A549 (cell line): ENCODE data around the gene EEFSEC. TPM values are rescaled to one million over a fixed set of nuclear protein-coding genes. Genes with fewer than 3 reads are reported as not detected.

ENCODE experiments used
- ATAC-seq, 2 experiments: fragments of 200-7000 bp in 1 of 2; fragments of >200 bp in 1 of 2; cut with Nextera tagmentation in 1 of 2; cut with Tn5 transposase in 1 of 2; 3 replicates each; pipeline versions ENCODE4 v1.8.0 to v1.9.1; 2018 to 2020; ENCODE audit warnings: mild to moderate bottlenecking in 1 of 2, moderate library complexity in 1 of 2
- CTCF ChIA-PET: fragments of 300-600 bp; sonication (Branson Sonifier 250); formaldehyde crosslinking; extraction: SDS; loops from one replicate; lab custom pipeline; 2021; ENCODE audit warnings: antibody characterized with exemption, inconsistent platforms; lab: Yijun Ruan, JAX
- POLR2A ChIA-PET: fragments of 350-600 bp; formaldehyde crosslinking; extraction: SDS; loops from one replicate; lab custom pipeline; 2021; ENCODE audit warnings: antibody characterized with exemption, inconsistent platforms; lab: Yijun Ruan, JAX
- DNase-seq, 2 experiments: peaks; one replicate each; pipeline versions ENCODE4 v3.0.0 to v3.0.0-alpha.2; 2011 to 2016; ENCODE audit warnings: low read depth in 1 of 2, low spot score in 1 of 2
- FAIRE-seq: peaks from 2 replicates; lab custom pipeline; 2011; peaks lifted over from hg19 to GRCh38; lab: Jason Lieb, UNC
- H3K27ac ChIP-seq, 2 experiments: fragments of >200 bp; sonication (Bioruptor Twin); formaldehyde crosslinking; 3 replicates each; pipeline ENCODE4 v1.5.1; 2016 to 2017
- H3K4me1 ChIP-seq: fragments of >200 bp; sonication (Bioruptor Twin); formaldehyde crosslinking; 3 replicates; pipeline ENCODE4 v1.6.1; 2016
- H3K4me2 ChIP-seq: fragments of >200 bp; sonication (Bioruptor Twin); formaldehyde crosslinking; 3 replicates; pipeline ENCODE4 v1.6.1; 2016
- H3K4me3 ChIP-seq: fragments of >200 bp; sonication (Bioruptor Twin); formaldehyde crosslinking; 3 replicates; pipeline ENCODE4 v1.5.1; 2016
- H3K9me3 ChIP-seq: fragments of >200 bp; sonication (Bioruptor Twin); formaldehyde crosslinking; 3 replicates; pipeline ENCODE4 v1.6.1; 2016
- CBX8 ChIP-seq: fragments of 200-600 bp; sonication (generic); IDR thresholded peaks from 2 replicates; pipeline ENCODE4 v1.6.1; 2016
- GATA3 ChIP-seq: IDR thresholded peaks from 2 replicates; pipeline ENCODE4 v1.6.1; 2012; ENCODE audit warnings: borderline replicate concordance
- HDAC2 ChIP-seq: fragments of 200-600 bp; sonication (generic); IDR thresholded peaks from 2 replicates; pipeline ENCODE4 v1.6.1; 2016
- HOXA7 ChIP-seq: fragments of 250-450 bp; sonication (Bioruptor Pico); IDR thresholded peaks from 2 replicates; pipeline ENCODE4 v1.5.0; 2020; ENCODE audit warnings: mild to moderate bottlenecking, moderate library complexity
- HOXB13 ChIP-seq: fragments of 250-450 bp; sonication (Bioruptor Pico); IDR thresholded peaks from 2 replicates; pipeline ENCODE4 v1.5.0; 2020; ENCODE audit warnings: low read depth, mild to moderate bottlenecking, moderate library complexity
- HOXB5 ChIP-seq: fragments of 250-450 bp; sonication (Bioruptor Pico); IDR thresholded peaks from 2 replicates; pipeline ENCODE4 v1.5.0; 2020; ENCODE audit warnings: mild to moderate bottlenecking, moderate library complexity
- JUNB ChIP-seq: fragments of >200 bp; sonication (Bioruptor Twin); formaldehyde crosslinking; IDR thresholded peaks from 2 replicates; pipeline ENCODE4 v1.6.1; 2016
- KDM1A ChIP-seq: fragments of 200-600 bp; sonication (generic); IDR thresholded peaks from 2 replicates; pipeline ENCODE4 v1.6.1; 2016; ENCODE audit warnings: low read depth, mild to moderate bottlenecking
- MAFK ChIP-seq: fragments of 450-650 bp; IDR thresholded peaks from 2 replicates; pipeline ENCODE4 v1.6.1; 2014; ENCODE audit not compliant: partially characterized antibody
- MAZ ChIP-seq: fragments of 150-350 bp; IDR thresholded peaks from 2 replicates; pipeline ENCODE4 v1.6.1; 2014; ENCODE audit warnings: antibody characterized with exemption, low read depth, low read length, borderline replicate concordance
- NFE2L2 ChIP-seq: fragments of 150-350 bp; conservative IDR thresholded peaks from 2 replicates; pipeline ENCODE4 v1.6.1; 2014; ENCODE audit warnings: low read length
- NPAS2 ChIP-seq: fragments of 250-450 bp; sonication (Bioruptor Pico); IDR thresholded peaks from 2 replicates; pipeline ENCODE4 v1.8.0; 2022; ENCODE audit warnings: mild to moderate bottlenecking, moderate library complexity, borderline replicate concordance
- POLR2AphosphoS2 ChIP-seq: conservative IDR thresholded peaks from 2 replicates; pipeline ENCODE4 v1.6.1; 2012; ENCODE audit warnings: low read length, improper control_type of control experiment, inconsistent platforms
- RAD21 ChIP-seq, 2 experiments: fragments of >200 bp in 1 of 2; sonication (Bioruptor Twin) in 1 of 2; formaldehyde crosslinking in 1 of 2; IDR thresholded peaks in 1 of 2; conservative IDR thresholded peaks in 1 of 2; 2 replicates in 1 of 2; 3 replicates in 1 of 2; pipeline ENCODE4 v1.6.1; 2012 to 2018; ENCODE audit warnings: inconsistent platforms in 1 of 2
- RFX5 ChIP-seq: fragments of 450-650 bp; IDR thresholded peaks from 2 replicates; pipeline ENCODE4 v1.7.1; 2014; ENCODE audit warnings: antibody characterized with exemption, mild to moderate bottlenecking, moderate library complexity
- RNF2 ChIP-seq: fragments of 200-600 bp; sonication (generic); IDR thresholded peaks from 2 replicates; pipeline ENCODE4 v1.6.1; 2016; ENCODE audit warnings: low read depth, mild to moderate bottlenecking, antibody characterized with exemption, moderate library complexity, borderline replicate concordance
- SREBF2 ChIP-seq: fragments of 450-650 bp; IDR thresholded peaks from 2 replicates; pipeline ENCODE4 v1.6.1; 2014; ENCODE audit warnings: mild to moderate bottlenecking, moderate library complexity
- TP53 ChIP-seq: fragments of 250-450 bp; sonication (Bioruptor Pico); IDR thresholded peaks from 2 replicates; pipeline ENCODE4 v1.5.0; 2021; ENCODE audit warnings: mild to moderate bottlenecking, moderate library complexity
- ZC3H11A ChIP-seq: fragments of 450-650 bp; IDR thresholded peaks from 2 replicates; pipeline ENCODE4 v1.6.1; 2014; ENCODE audit warnings: antibody characterized with exemption, mild to moderate bottlenecking
- WGBS: methylation state at CpG from one replicate; pipeline ENCODE4 v1.1.6; 2017; ENCODE audit errors: missing lambda C conversion rate; 5-methylcytosine and 5-hydroxymethylcytosine counted together
- polyA plus RNA-seq, 4 experiments: library from polyadenylated mRNA; depleted of rRNA in 3 of 4; stranded (reverse); fragments of >200 nt; fragmentation: RNase III in 1 of 4; extraction: RNeasy Plus Mini Kit Qiagen cat#74134 plus additional on column Dnase treatment in 1 of 4; gene quantifications; 2 replicates in 3 of 4; 3 replicates in 1 of 4; pipeline ENCODE4 v1.2.3, GENCODE V29; 2011 to 2017
- TF ChIP-seq, protein P1 (sequence below): fragments of 250-450 bp; sonication (Bioruptor Pico); IDR thresholded peaks from 2 replicates; pipeline ENCODE4 v1.5.0; 2020; ENCODE audit warnings: low read depth, mild to moderate bottlenecking, moderate library complexity
- TF ChIP-seq, protein P2 (sequence below): fragments of 450-650 bp; IDR thresholded peaks from 2 replicates; pipeline ENCODE4 v1.6.1; 2014; ENCODE audit warnings: antibody characterized with exemption
- TF ChIP-seq, protein P3 (sequence below): IDR thresholded peaks from 2 replicates; pipeline ENCODE4 v1.6.1; 2012
- TF ChIP-seq, protein P4 (sequence below): fragments of 200-600 bp; sonication (generic); IDR thresholded peaks from 2 replicates; pipeline ENCODE4 v1.6.1; 2016; ENCODE audit warnings: antibody characterized with exemption, mild to moderate bottlenecking, moderate library complexity

Gene EEFSEC
- polyA plus RNA-seq, 2 of the 4 experiments (the other 2 are of a cell fraction) = 6.9 to 7.3 TPM

DNA sequence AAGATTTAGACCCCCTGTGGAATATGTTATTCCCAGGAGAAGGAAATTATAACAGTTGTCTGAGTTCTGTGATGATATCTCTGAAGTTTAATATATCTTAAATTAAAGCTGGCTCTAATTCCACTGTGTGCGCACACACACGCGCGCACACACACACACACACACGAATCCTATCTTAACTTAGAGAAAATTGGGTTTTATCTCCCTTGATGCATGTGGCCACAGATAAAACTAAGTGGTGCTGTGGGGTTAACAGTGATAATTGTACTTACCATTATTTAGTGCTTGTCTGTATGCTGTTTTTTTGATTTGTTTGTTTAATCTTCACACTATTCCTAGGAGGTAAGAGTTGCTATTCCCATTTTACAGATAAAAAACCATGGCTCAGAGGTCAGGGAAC lies 7.4 kb downstream of the EEFSEC start:
- H3K4me2 ChIP-seq = no peak overlapping the region
- CTCF ChIA-PET = no interaction called here
- H3K27ac ChIP-seq = no peak overlapping the region
- TF ChIP-seq ZC3H11A = no peak
- TF ChIP-seq CBX8 = no peak
- no peak for TF ChIP-seq GATA3
- no peak for TF ChIP-seq SREBF2
- TF ChIP-seq MAZ = no peak
- no peak for TF ChIP-seq HOXA7 (CRISPR knock-in tag)
- TF ChIP-seq, protein P1, sequence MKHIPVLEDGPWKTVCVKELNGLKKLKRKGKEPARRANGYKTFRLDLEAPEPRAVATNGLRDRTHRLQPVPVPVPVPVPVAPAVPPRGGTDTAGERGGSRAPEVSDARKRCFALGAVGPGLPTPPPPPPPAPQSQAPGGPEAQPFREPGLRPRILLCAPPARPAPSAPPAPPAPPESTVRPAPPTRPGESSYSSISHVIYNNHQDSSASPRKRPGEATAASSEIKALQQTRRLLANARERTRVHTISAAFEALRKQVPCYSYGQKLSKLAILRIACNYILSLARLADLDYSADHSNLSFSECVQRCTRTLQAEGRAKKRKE (CRISPR knock-in tag) = no peak
- no peak for TF ChIP-seq NFE2L2
- TF ChIP-seq RAD21 (conservative IDR thresholded peaks at IDR 0.05 in 1 of 2, IDR thresholded peaks at IDR 0.05 in 1 of 2) = no peak
- no peak for TF ChIP-seq RNF2
- H3K4me3 ChIP-seq = no peak overlapping the region
- no peaks in the 10 kb centered on the region for H3K9me3 ChIP-seq
- DNase-seq (no peak), ATAC-seq (no peak), FAIRE-seq (no peak)
- no peaks in the 10 kb centered on the region for H3K4me1 ChIP-seq
- 88% methylated on average over 5 of the region's 5 CpGs for WGBS
- POLR2A ChIA-PET = no interaction called here

DNA sequence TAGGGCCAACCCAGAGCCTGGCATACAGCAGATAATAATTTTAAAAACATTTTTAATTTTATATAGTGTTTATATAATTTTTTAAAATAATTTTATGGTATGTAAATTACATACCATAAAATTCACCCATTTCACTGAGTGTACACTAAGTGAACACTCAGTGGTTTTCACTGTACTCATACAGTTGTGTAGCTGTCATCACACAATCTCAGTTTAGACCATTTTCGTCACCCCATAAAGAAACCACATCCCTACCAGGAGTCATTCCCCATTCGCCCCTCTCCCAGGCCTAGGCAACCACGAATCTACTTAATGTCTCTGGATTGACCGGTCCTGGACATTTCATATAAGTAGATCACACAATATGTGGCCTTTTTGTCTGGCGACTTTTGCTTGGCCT lies 10.2 kb downstream of the EEFSEC start:
- DNase-seq = no peak
- H3K4me2 ChIP-seq = no peak overlapping the region
- no peaks in the 10 kb centered on the region for H3K9me3 ChIP-seq
- CTCF ChIA-PET = no interaction called here
- H3K4me1 ChIP-seq = no peaks in the 10 kb centered on the region
- TF ChIP-seq HOXA7 (CRISPR knock-in tag) = no peak
- H3K27ac ChIP-seq = no peak overlapping the region
- no peak for FAIRE-seq
- POLR2A ChIA-PET = no interaction called here
- ATAC-seq = no peak
- H3K4me3 ChIP-seq = no peak overlapping the region
- 89% methylated on average over 5 of the region's 5 CpGs for WGBS

DNA sequence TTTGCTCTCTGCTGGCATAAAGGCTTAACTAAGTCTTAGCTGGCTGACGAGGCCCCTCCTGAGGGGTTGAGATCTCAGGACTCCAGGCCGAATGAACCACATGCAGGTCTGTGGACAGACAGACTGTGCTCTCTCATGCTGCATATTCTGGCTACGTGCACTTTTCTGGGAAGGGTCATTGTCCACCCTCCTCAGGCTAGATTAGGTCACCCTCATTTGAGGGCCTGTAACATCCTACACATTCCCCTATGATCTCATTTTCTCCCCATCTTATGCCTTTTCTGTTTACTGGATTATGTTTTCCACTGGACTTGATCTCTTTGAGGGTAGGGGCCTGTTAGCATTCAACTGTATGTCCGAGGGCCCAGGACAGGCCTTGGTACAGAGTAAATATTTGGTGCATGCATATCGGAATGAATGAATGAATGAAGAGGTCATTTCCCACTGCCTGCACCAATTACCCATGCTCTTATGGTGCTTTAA lies 13.7 kb downstream of the EEFSEC start:
- Histone ChIP-seq H3K4me1 (no peaks in the 10 kb centered on the region; the same call in 2 of the 3 replicates), H3K4me2 (no peak overlapping the region), H3K27ac (no peak overlapping the region), H3K4me3 (no peak overlapping the region)
- FAIRE-seq = no peak
- CTCF ChIA-PET = interaction anchor here (1.1 to 3.0 kb wide), 4 partner anchors 15 to 441 kb away, joined by 4 to 10 read pairs (median 6); no protein-coding TSS in a partner anchor
- POLR2A ChIA-PET = no interaction called here
- no peak for ATAC-seq
- TF ChIP-seq CBX8 = no peak
- no peak for TF ChIP-seq MAFK
- TF ChIP-seq, protein P2, sequence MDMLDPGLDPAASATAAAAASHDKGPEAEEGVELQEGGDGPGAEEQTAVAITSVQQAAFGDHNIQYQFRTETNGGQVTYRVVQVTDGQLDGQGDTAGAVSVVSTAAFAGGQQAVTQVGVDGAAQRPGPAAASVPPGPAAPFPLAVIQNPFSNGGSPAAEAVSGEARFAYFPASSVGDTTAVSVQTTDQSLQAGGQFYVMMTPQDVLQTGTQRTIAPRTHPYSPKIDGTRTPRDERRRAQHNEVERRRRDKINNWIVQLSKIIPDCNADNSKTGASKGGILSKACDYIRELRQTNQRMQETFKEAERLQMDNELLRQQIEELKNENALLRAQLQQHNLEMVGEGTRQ = no peak
- no peak for TF ChIP-seq HOXB13
- no peak for TF ChIP-seq POLR2AphosphoS2
- TF ChIP-seq, protein P3, sequence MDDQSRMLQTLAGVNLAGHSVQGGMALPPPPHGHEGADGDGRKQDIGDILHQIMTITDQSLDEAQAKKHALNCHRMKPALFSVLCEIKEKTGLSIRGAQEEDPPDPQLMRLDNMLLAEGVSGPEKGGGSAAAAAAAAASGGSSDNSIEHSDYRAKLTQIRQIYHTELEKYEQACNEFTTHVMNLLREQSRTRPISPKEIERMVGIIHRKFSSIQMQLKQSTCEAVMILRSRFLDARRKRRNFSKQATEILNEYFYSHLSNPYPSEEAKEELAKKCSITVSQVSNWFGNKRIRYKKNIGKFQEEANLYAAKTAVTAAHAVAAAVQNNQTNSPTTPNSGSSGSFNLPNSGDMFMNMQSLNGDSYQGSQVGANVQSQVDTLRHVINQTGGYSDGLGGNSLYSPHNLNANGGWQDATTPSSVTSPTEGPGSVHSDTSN = no peak
- TF ChIP-seq, all 56 proteins: peak for 0
- H3K9me3 ChIP-seq = no peaks in the 10 kb centered on the region
- DNase-seq = no peak
- 88% methylated on average over 5 of the region's 5 CpGs for WGBS

DNA sequence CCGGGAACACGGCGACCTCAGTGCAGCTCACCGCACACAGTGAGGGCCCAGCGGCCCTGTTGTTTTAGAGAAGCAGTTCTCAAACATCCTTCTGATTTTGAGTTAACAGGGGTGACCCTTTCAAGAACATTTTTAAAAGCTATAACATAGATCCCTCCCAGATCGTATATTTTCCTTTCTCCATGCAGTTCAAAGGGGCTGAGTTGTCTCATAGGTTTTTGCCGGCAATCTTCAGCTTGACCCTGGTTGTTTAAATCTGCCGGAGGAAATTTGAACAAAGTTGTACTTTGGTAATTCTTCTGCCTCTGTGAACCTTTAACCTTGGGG lies 14.3 kb downstream of the EEFSEC start:
- CTCF ChIA-PET = interaction anchor here (1.1 to 3.0 kb wide), 5 partner anchors 16 to 441 kb away, joined by 4 to 10 read pairs (median 5); no protein-coding TSS in a partner anchor
- ATAC-seq = no peak
- H3K4me1 ChIP-seq = no peaks in the 10 kb centered on the region; the same call in 2 of the 3 replicates
- POLR2A ChIA-PET = no interaction called here
- DNase-seq = no peak
- no peaks in the 10 kb centered on the region for H3K9me3 ChIP-seq
- 91% methylated on average over 8 of the region's 8 CpGs for WGBS
- no peak overlapping the region for H3K27ac ChIP-seq
- no peak for FAIRE-seq
- no peak overlapping the region for H3K4me3 ChIP-seq
- H3K4me2 ChIP-seq = no peak overlapping the region
- TF ChIP-seq NPAS2 (CRISPR knock-in tag) (no peak), JUNB (no peak), GATA3 (no peak), HOXB5 (CRISPR knock-in tag) (no peak), TP53 (CRISPR knock-in tag) (no peak), KDM1A (no peak), HDAC2 (no peak), RAD21 (conservative IDR thresholded peaks at IDR 0.05 in 1 of 2, IDR thresholded peaks at IDR 0.05 in 1 of 2) (no peak), POLR2AphosphoS2 (no peak), RFX5 (no peak)
- TF ChIP-seq, protein P2 = no peak
- TF ChIP-seq, protein P4, sequence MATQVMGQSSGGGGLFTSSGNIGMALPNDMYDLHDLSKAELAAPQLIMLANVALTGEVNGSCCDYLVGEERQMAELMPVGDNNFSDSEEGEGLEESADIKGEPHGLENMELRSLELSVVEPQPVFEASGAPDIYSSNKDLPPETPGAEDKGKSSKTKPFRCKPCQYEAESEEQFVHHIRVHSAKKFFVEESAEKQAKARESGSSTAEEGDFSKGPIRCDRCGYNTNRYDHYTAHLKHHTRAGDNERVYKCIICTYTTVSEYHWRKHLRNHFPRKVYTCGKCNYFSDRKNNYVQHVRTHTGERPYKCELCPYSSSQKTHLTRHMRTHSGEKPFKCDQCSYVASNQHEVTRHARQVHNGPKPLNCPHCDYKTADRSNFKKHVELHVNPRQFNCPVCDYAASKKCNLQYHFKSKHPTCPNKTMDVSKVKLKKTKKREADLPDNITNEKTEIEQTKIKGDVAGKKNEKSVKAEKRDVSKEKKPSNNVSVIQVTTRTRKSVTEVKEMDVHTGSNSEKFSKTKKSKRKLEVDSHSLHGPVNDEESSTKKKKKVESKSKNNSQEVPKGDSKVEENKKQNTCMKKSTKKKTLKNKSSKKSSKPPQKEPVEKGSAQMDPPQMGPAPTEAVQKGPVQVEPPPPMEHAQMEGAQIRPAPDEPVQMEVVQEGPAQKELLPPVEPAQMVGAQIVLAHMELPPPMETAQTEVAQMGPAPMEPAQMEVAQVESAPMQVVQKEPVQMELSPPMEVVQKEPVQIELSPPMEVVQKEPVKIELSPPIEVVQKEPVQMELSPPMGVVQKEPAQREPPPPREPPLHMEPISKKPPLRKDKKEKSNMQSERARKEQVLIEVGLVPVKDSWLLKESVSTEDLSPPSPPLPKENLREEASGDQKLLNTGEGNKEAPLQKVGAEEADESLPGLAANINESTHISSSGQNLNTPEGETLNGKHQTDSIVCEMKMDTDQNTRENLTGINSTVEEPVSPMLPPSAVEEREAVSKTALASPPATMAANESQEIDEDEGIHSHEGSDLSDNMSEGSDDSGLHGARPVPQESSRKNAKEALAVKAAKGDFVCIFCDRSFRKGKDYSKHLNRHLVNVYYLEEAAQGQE = no peak
